ENCODE measurements around the gene GABRG3.

- TF ChIP-seq CTCF (IDR thresholded peaks at IDR 0.05) (no peak), POLR2A (IDR thresholded peaks at IDR 0.05) (no peak)
These were observed 508.5 kb downstream of the GABRG3 start for GRCh38 chr15:27479296-27480140.

Data from heart left ventricle (tissue), 13 donors.